Neural cell (in vitro differentiated cells): Measurements from ENCODE around the gene FOXN1.

Source experiments
- EP300 ChIP-seq: fragments of 450-650 bp; conservative IDR thresholded peaks from 2 replicates; pipeline ENCODE4 v1.6.1; 2014; ENCODE audit warnings: antibody characterized with exemption, mild to moderate bottlenecking, moderate library complexity; ENCODE audit not compliant: poor library complexity, severe bottlenecking
- EZH2 ChIP-seq: fragments of 200-600, 300-800 bp; shearing (Covaris generic), sonication (generic); IDR thresholded peaks from 2 replicates; pipeline ENCODE4 v1.6.1; 2014; ENCODE audit warnings: antibody characterized with exemption, low read length, borderline replicate concordance, mild to moderate bottlenecking; ENCODE audit not compliant: insufficient read depth, poor library complexity, severe bottlenecking
- RAD21 ChIP-seq: fragments of 450-650 bp; conservative IDR thresholded peaks from 2 replicates; pipeline ENCODE4 v1.6.1; 2014; ENCODE audit warnings: antibody characterized with exemption, mild to moderate bottlenecking, moderate library complexity
- SMC3 ChIP-seq: fragments of 450-650 bp; conservative IDR thresholded peaks from 2 replicates; pipeline ENCODE4 v1.6.1; 2014; ENCODE audit warnings: antibody characterized with exemption, mild to moderate bottlenecking, moderate library complexity; ENCODE audit not compliant: poor library complexity
- TF ChIP-seq, protein P1 (sequence below): IDR thresholded peaks from 2 replicates; pipeline ENCODE4 v1.6.1; 2012; ENCODE audit warnings: borderline replicate concordance
- TF ChIP-seq, protein P2 (sequence below): fragments of 450-650 bp; IDR thresholded peaks from 2 replicates; pipeline ENCODE4 v1.5.1; 2014; ENCODE audit warnings: antibody characterized with exemption, mild to moderate bottlenecking, moderate library complexity; ENCODE audit not compliant: poor library complexity, severe bottlenecking

DNA sequence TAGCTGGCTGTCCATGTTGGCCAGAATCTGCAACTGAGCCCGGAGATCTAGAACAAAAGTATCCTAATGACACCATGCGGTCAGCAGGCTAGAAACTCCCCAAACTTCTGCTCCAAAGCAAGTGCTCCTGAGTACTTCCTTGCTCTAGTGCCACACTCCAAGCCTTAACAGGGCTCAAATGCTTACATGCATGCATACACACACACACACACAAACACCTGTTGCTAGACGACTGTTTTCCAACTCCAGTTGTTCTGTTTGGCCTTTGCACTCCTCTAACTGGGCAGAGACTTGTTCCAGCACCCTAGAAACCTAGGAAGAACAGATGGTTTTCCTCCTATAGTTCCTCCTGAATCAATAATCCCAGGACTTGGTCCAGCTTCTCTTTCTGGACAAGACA is 78.3 kb downstream of the FOXN1 start:
- TF ChIP-seq, protein P1, sequence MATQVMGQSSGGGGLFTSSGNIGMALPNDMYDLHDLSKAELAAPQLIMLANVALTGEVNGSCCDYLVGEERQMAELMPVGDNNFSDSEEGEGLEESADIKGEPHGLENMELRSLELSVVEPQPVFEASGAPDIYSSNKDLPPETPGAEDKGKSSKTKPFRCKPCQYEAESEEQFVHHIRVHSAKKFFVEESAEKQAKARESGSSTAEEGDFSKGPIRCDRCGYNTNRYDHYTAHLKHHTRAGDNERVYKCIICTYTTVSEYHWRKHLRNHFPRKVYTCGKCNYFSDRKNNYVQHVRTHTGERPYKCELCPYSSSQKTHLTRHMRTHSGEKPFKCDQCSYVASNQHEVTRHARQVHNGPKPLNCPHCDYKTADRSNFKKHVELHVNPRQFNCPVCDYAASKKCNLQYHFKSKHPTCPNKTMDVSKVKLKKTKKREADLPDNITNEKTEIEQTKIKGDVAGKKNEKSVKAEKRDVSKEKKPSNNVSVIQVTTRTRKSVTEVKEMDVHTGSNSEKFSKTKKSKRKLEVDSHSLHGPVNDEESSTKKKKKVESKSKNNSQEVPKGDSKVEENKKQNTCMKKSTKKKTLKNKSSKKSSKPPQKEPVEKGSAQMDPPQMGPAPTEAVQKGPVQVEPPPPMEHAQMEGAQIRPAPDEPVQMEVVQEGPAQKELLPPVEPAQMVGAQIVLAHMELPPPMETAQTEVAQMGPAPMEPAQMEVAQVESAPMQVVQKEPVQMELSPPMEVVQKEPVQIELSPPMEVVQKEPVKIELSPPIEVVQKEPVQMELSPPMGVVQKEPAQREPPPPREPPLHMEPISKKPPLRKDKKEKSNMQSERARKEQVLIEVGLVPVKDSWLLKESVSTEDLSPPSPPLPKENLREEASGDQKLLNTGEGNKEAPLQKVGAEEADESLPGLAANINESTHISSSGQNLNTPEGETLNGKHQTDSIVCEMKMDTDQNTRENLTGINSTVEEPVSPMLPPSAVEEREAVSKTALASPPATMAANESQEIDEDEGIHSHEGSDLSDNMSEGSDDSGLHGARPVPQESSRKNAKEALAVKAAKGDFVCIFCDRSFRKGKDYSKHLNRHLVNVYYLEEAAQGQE, result no peak
- TF ChIP-seq, protein P2, sequence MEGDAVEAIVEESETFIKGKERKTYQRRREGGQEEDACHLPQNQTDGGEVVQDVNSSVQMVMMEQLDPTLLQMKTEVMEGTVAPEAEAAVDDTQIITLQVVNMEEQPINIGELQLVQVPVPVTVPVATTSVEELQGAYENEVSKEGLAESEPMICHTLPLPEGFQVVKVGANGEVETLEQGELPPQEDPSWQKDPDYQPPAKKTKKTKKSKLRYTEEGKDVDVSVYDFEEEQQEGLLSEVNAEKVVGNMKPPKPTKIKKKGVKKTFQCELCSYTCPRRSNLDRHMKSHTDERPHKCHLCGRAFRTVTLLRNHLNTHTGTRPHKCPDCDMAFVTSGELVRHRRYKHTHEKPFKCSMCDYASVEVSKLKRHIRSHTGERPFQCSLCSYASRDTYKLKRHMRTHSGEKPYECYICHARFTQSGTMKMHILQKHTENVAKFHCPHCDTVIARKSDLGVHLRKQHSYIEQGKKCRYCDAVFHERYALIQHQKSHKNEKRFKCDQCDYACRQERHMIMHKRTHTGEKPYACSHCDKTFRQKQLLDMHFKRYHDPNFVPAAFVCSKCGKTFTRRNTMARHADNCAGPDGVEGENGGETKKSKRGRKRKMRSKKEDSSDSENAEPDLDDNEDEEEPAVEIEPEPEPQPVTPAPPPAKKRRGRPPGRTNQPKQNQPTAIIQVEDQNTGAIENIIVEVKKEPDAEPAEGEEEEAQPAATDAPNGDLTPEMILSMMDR, result no peak
- TF ChIP-seq SMC3, result no peak
- TF ChIP-seq RAD21, result no peak
- TF ChIP-seq EP300, result no peak
- TF ChIP-seq EZH2, result no peak
